ENCODE data around the gene RAB23.

- no peak for TF ChIP-seq CTCF (conservative IDR thresholded peaks at IDR 0.05; ENCODE audit: low read length)
- TF ChIP-seq EZH2phosphoT487 (IDR thresholded peaks at IDR 0.05; ENCODE audit: borderline replicate concordance, low read depth, low read length): no peak
These were observed 48.8 kb downstream of the RAB23 start for GRCh38 chr6:57173056-57173885.
